HEK293 (cell line): ENCODE measurements around the gene STON2.

Experiments
- CTCF ChIA-PET: fragments of 350-600 bp; formaldehyde crosslinking; extraction: SDS; loops from one replicate; lab custom pipeline; 2021; ENCODE audit warnings: antibody characterized with exemption; lab: Yijun Ruan, JAX
- POLR2A ChIA-PET: fragments of 300-600 bp; formaldehyde crosslinking; extraction: SDS; loops from one replicate; lab custom pipeline; 2020; ENCODE audit warnings: antibody characterized with exemption, inconsistent platforms; lab: Yijun Ruan, JAX
- H3K27ac ChIP-seq: fragments of 200-500 bp; sonication (Bioruptor generic); 2 replicates; pipeline ENCODE4 v1.5.1; 2014; ENCODE audit warnings: low read depth, low read length, control low read depth, inconsistent platforms; ENCODE audit errors: extremely low read depth
- H3K36me3 ChIP-seq, 2 experiments: fragments of 200-500 bp in 1 of 2; sonication (Bioruptor generic) in 1 of 2; 1 replicate in 1 of 2; 2 replicates in 1 of 2; pipeline ENCODE4 v1.5.1; 2014 to 2017; ENCODE audit warnings: inconsistent platforms in 2 of 2, low read length in 2 of 2; ENCODE audit not compliant: control insufficient read depth in 2 of 2, insufficient read depth in 1 of 2
- H3K4me1 ChIP-seq: fragments of 200-500 bp; sonication (Bioruptor generic); 2 replicates; pipeline ENCODE4 v1.5.1; 2014; ENCODE audit warnings: mild to moderate bottlenecking, low read length, inconsistent platforms; ENCODE audit not compliant: control insufficient read depth, insufficient read depth
- H3K4me3 ChIP-seq: 2 replicates; pipeline ENCODE4 v1.5.1; 2011; ENCODE audit warnings: low read depth, mild to moderate bottlenecking, control low read depth, low read length, moderate library complexity
- H3K9me3 ChIP-seq: fragments of 200-500 bp; sonication (Bioruptor generic); 2 replicates; pipeline ENCODE4 v1.5.1; 2014; ENCODE audit warnings: low read depth, low read length, inconsistent platforms; ENCODE audit not compliant: control insufficient read depth, insufficient read depth
- BCL6B ChIP-seq: fragments of 450-650 bp; formaldehyde crosslinking; IDR thresholded peaks from 2 replicates; pipeline ENCODE4 v1.5.1; 2017; ENCODE audit warnings: missing biosample characterization, missing genetic modification characterization
- KLF10 ChIP-seq: fragments of 450-650 bp; IDR thresholded peaks from 2 replicates; pipeline ENCODE4 v1.5.1; 2018; ENCODE audit warnings: missing biosample characterization, mild to moderate bottlenecking, missing genetic modification characterization
- MYNN ChIP-seq: fragments of 450-650 bp; formaldehyde crosslinking; IDR thresholded peaks from 2 replicates; pipeline ENCODE4 v1.5.1; 2016; ENCODE audit warnings: missing biosample characterization, missing genetic modification characterization, borderline replicate concordance
- OSR2 ChIP-seq: fragments of 450-650 bp; formaldehyde crosslinking; IDR thresholded peaks from 2 replicates; pipeline ENCODE4 v1.5.1; 2016; ENCODE audit warnings: missing biosample characterization, missing genetic modification characterization
- PRDM2 ChIP-seq: fragments of 450-650 bp; formaldehyde crosslinking; IDR thresholded peaks from 2 replicates; pipeline ENCODE4 v1.5.1; 2016; ENCODE audit warnings: missing biosample characterization, missing genetic modification characterization, borderline replicate concordance
- ZBTB10 ChIP-seq: fragments of 450-650 bp; formaldehyde crosslinking; IDR thresholded peaks from 2 replicates; pipeline ENCODE4 v1.5.1; 2016; ENCODE audit warnings: missing biosample characterization, missing genetic modification characterization
- ZFP69B ChIP-seq: fragments of 450-650 bp; formaldehyde crosslinking; IDR thresholded peaks from 2 replicates; pipeline ENCODE4 v1.5.1; 2016; ENCODE audit warnings: missing biosample characterization, missing genetic modification characterization
- ZNF211 ChIP-seq: fragments of 450-650 bp; formaldehyde crosslinking; IDR thresholded peaks from 2 replicates; pipeline ENCODE4 v1.5.1; 2016; ENCODE audit warnings: low read depth, missing biosample characterization, missing genetic modification characterization
- ZNF391 ChIP-seq: fragments of 450-650 bp; formaldehyde crosslinking; IDR thresholded peaks from 2 replicates; pipeline ENCODE4 v1.5.1; 2016; ENCODE audit warnings: low read depth, missing biosample characterization, missing genetic modification characterization, borderline replicate concordance
- ZNF394 ChIP-seq: fragments of 450-650 bp; formaldehyde crosslinking; IDR thresholded peaks from 2 replicates; pipeline ENCODE4 v1.5.1; 2016; ENCODE audit warnings: missing biosample characterization, missing genetic modification characterization, mild to moderate bottlenecking, moderate library complexity, borderline replicate concordance
- ZNF529 ChIP-seq: fragments of 450-650 bp; formaldehyde crosslinking; IDR thresholded peaks from 2 replicates; pipeline ENCODE4 v1.5.1; 2017; ENCODE audit warnings: missing genetic modification characterization, missing biosample characterization; ENCODE audit not compliant: insufficient replicate concordance
- ZNF677 ChIP-seq: fragments of 450-650 bp; IDR thresholded peaks from 2 replicates; pipeline ENCODE4 v1.5.0; 2018; ENCODE audit warnings: missing biosample characterization, mild to moderate bottlenecking, missing genetic modification characterization, moderate library complexity
- ZNF777 ChIP-seq: fragments of 450-650 bp; formaldehyde crosslinking; IDR thresholded peaks from 2 replicates; pipeline ENCODE4 v1.5.1; 2017; ENCODE audit warnings: missing biosample characterization, missing genetic modification characterization, borderline replicate concordance
- ZNF791 ChIP-seq: fragments of 450-650 bp; formaldehyde crosslinking; IDR thresholded peaks from 2 replicates; pipeline ENCODE4 v1.5.1; 2016; ENCODE audit warnings: missing biosample characterization, missing genetic modification characterization
- ZSCAN23 ChIP-seq: fragments of 450-650 bp; formaldehyde crosslinking; IDR thresholded peaks from 2 replicates; pipeline ENCODE4 v1.5.1; 2016; ENCODE audit warnings: missing biosample characterization, missing genetic modification characterization
- TF ChIP-seq, protein P1 (sequence below): fragments of 450-650 bp; formaldehyde crosslinking; IDR thresholded peaks from 2 replicates; pipeline ENCODE4 v1.5.1; 2016; ENCODE audit warnings: missing biosample characterization, missing genetic modification characterization, low read depth
- TF ChIP-seq, protein P2 (sequence below): fragments of 450-650 bp; formaldehyde crosslinking; IDR thresholded peaks from 2 replicates; pipeline ENCODE4 v1.5.1; 2016; ENCODE audit warnings: missing biosample characterization, missing genetic modification characterization

STON2 gene

GRCh38 chr14:81388336-81388735, 11.8 kb downstream of the STON2 start:
- TF ChIP-seq ZNF791 (tag by site-specific recombination): no peak
- no peak for TF ChIP-seq KLF10
- no peak for TF ChIP-seq OSR2
- no peak for TF ChIP-seq BCL6B (tag by site-specific recombination)
- TF ChIP-seq ZNF391: no peak
- no peak for TF ChIP-seq ZNF529 (tag by site-specific recombination)
- TF ChIP-seq, protein P1, sequence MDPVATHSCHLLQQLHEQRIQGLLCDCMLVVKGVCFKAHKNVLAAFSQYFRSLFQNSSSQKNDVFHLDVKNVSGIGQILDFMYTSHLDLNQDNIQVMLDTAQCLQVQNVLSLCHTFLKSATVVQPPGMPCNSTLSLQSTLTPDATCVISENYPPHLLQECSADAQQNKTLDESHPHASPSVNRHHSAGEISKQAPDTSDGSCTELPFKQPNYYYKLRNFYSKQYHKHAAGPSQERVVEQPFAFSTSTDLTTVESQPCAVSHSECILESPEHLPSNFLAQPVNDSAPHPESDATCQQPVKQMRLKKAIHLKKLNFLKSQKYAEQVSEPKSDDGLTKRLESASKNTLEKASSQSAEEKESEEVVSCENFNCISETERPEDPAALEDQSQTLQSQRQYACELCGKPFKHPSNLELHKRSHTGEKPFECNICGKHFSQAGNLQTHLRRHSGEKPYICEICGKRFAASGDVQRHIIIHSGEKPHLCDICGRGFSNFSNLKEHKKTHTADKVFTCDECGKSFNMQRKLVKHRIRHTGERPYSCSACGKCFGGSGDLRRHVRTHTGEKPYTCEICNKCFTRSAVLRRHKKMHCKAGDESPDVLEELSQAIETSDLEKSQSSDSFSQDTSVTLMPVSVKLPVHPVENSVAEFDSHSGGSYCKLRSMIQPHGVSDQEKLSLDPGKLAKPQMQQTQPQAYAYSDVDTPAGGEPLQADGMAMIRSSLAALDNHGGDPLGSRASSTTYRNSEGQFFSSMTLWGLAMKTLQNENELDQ (tag by site-specific recombination): no peak
- no peak for TF ChIP-seq MYNN (tag by site-specific recombination)
- TF ChIP-seq, protein P2, sequence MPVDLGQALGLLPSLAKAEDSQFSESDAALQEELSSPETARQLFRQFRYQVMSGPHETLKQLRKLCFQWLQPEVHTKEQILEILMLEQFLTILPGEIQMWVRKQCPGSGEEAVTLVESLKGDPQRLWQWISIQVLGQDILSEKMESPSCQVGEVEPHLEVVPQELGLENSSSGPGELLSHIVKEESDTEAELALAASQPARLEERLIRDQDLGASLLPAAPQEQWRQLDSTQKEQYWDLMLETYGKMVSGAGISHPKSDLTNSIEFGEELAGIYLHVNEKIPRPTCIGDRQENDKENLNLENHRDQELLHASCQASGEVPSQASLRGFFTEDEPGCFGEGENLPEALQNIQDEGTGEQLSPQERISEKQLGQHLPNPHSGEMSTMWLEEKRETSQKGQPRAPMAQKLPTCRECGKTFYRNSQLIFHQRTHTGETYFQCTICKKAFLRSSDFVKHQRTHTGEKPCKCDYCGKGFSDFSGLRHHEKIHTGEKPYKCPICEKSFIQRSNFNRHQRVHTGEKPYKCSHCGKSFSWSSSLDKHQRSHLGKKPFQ (tag by site-specific recombination): no peak
- TF ChIP-seq ZNF677 (tag by site-specific recombination): no peak
- no peak for TF ChIP-seq PRDM2 (tag by site-specific recombination)
- CTCF ChIA-PET: no interaction called here
- Histone ChIP-seq H3K4me1 (0 out of 2 replicates have a peak, but pooled peaks cover 3% of the 10 kb centered on the region), H3K27ac (no peak overlapping the region), H3K36me3 (no peaks in the 10 kb centered on the region), H3K9me3 (no peaks in the 10 kb centered on the region), H3K4me3 (no peak overlapping the region)
- POLR2A ChIA-PET: no interaction called here

DNA sequence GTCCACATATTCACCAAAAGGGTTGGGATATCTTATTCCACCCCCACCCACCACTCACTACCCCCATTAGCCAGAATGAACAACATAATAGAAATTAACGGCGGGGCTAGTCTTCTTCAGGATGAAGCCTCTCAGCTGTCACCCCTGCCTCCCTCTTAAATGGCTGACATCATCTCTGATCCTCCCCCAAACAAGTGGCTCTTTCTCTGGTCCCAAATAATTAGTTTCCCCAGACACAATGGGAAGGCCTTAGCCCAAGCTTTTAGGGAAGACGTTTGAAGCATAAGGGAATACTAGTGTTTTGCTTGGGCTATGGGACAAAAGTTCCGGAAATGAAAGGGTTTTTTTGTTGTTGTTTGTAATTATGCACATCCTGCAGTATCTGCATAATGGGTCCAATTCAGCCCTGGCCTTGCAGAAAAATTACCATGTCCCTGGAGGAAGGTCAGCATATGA, 13.8 kb downstream of the STON2 start:
- H3K36me3 ChIP-seq: no peaks in the 10 kb centered on the region
- H3K4me1 ChIP-seq: 0 out of 2 replicates have a peak, but pooled peaks cover 3% of the 10 kb centered on the region
- no peaks in the 10 kb centered on the region for H3K9me3 ChIP-seq
- ChIA-PET POLR2A (no interaction called here), CTCF (no interaction called here)
- no peak overlapping the region for H3K4me3 ChIP-seq
- no peak overlapping the region for H3K27ac ChIP-seq
- TF ChIP-seq ZNF394 (tag by site-specific recombination) (no peak), ZNF777 (tag by site-specific recombination) (no peak), ZSCAN23 (tag by site-specific recombination) (no peak), ZNF211 (tag by site-specific recombination) (no peak), ZFP69B (tag by site-specific recombination) (no peak), ZBTB10 (tag by site-specific recombination) (no peak)
